AG09309 (cell line): ENCODE data around the gene RIPPLY2.

Experiments used
- DNase-seq: peaks from one replicate; pipeline ENCODE4 v3.0.0-alpha.2; 2010; ENCODE audit warnings: low read depth
- H3K4me3 ChIP-seq: 2 replicates; pipeline ENCODE4 v1.5.1; 2011; ENCODE audit warnings: mild to moderate bottlenecking, low read depth, low read length, moderate library complexity; ENCODE audit not compliant: control insufficient read depth
- CTCF ChIP-seq: IDR thresholded peaks from 2 replicates; pipeline ENCODE4 v1.5.1; 2011; ENCODE audit warnings: mild to moderate bottlenecking, low read depth, low read length, inconsistent platforms; ENCODE audit not compliant: insufficient read depth, control insufficient read depth; ENCODE audit errors: missing control alignments

The RIPPLY2 gene

GRCh38 chr6:83822629-83823169 is 30.5 kb upstream of the RIPPLY2 start:
- TF ChIP-seq CTCF: no peak
- H3K4me3 ChIP-seq: no peak overlapping the region
- no peak for DNase-seq

GRCh38 chr6:83824388-83824801 is 28.8 kb upstream of the RIPPLY2 start:
- no peak for DNase-seq
- no peak for TF ChIP-seq CTCF
- H3K4me3 ChIP-seq: no peak overlapping the region

- no peak for DNase-seq
- TF ChIP-seq CTCF: no peak
- no peak overlapping the region for H3K4me3 ChIP-seq
Observed at GRCh38 chr6:83824831-83825230, 28.3 kb upstream of the RIPPLY2 start.

- H3K4me3 ChIP-seq: no peak overlapping the region
- no peak for DNase-seq
- TF ChIP-seq CTCF: no peak
Observed at GRCh38 chr6:83827050-83827449, 26.1 kb upstream of the RIPPLY2 start.

GRCh38 chr6:83838727-83839126 is 14.4 kb upstream of the RIPPLY2 start:
- no peak for DNase-seq
- no peak for TF ChIP-seq CTCF

GRCh38 chr6:83844170-83844569 is 9.0 kb upstream of the RIPPLY2 start:
- no peak overlapping the region for H3K4me3 ChIP-seq
- no peak for DNase-seq
- no peak for TF ChIP-seq CTCF

More at GRCh38 chr6:83838727-83839126, 14.4 kb upstream of the RIPPLY2 start:
- no peak overlapping the region for H3K4me3 ChIP-seq

- no peak for DNase-seq
- no peak overlapping the region for H3K4me3 ChIP-seq
- TF ChIP-seq CTCF: no peak
Observed at GRCh38 chr6:83846291-83846690, 6.9 kb upstream of the RIPPLY2 start.
